Stomach (tissue), 9 donors: ENCODE results near the gene CYP21A2. TPM values are rescaled to one million over a fixed set of nuclear protein-coding genes. Genes with fewer than 3 reads are reported as not detected.
"Not testable (repeated sequence)": the region's sequence is repeated elsewhere in the genome, so short reads cannot be mapped to it uniquely, and the experiment has no call there.

Source experiments
- DNase-seq, 2 donors: peaks; one replicate each; pipeline versions ENCODE4 v3.0.0 to v3.0.0-alpha.2; 2013 to 2019
- H3K27ac ChIP-seq, 5 donors: fragments of 200-600 bp in 4 of 5; sonication (generic) in 4 of 5; one replicate each; pipeline ENCODE4 v1.5.1; 2013 to 2019; ENCODE audit warnings: mild to moderate bottlenecking in 1 of 5, moderate library complexity in 1 of 5
- H3K27me3 ChIP-seq, 3 donors: fragments of 200-600 bp; sonication (generic); one replicate each; pipeline ENCODE4 v1.5.1; 2017 to 2019; ENCODE audit warnings: mixed run types in 1 of 3
- H3K36me3 ChIP-seq, 4 donors: fragments of 200-600 bp; sonication (generic); 1 replicate in 3 of 4; 2 replicates in 1 of 4; pipeline ENCODE4 v1.5.1; 2016 to 2019
- H3K4me1 ChIP-seq, 4 donors: fragments of 200-600 bp; sonication (generic); one replicate each; pipeline ENCODE4 v1.5.1; 2016 to 2019
- H3K4me3 ChIP-seq, 4 donors: fragments of 200-600 bp; sonication (generic) in 3 of 4; one replicate each; pipeline ENCODE4 v1.5.1; 2016 to 2019; ENCODE audit warnings: mild to moderate bottlenecking in 1 of 4
- H3K9me3 ChIP-seq, 4 donors: fragments of 200-600 bp; sonication (generic); one replicate each; pipeline ENCODE4 v1.5.1; 2016 to 2019
- WGBS, 5 donors: extraction: QIAGEN DNeasy Blood & Tissue Kit in 3 of 5; methylation state at CpG; one replicate each; pipeline versions ENCODE4 v1.1.5 to v1.1.7; 2013 to 2018; 5-methylcytosine and 5-hydroxymethylcytosine counted together
- intact Hi-C: fragments of 100-400 bp; cut with DNase I; formaldehyde crosslinking; loops from one replicate; pipeline ENCODE4 v1.15.1; 2023; ENCODE audit warnings: low total_unique reads
- polyA plus RNA-seq, 3 donors: library from polyadenylated mRNA; stranded (reverse); fragments of 200-250 nt; gene quantifications; one replicate each; pipeline ENCODE4 v1.2.3, GENCODE V29; 2013
- total RNA-seq, 5 donors: library from RNA; depleted of rRNA; stranded (reverse); fragments of >200 nt; gene quantifications; one replicate each; pipeline versions ENCODE4 v1.1.0 to v1.2.3, GENCODE V29; 2014 to 2016
- donor health status: healthy with polysubstance abuse.
- donor health status: Bipolar disorder and iron deficiency.
- donor health status: healthy.

Gene CYP21A2
- total and polyA plus RNA-seq, 8 donors: 1.3 to 23.8 (median 1.4) TPM; not detected in 5

DNA sequence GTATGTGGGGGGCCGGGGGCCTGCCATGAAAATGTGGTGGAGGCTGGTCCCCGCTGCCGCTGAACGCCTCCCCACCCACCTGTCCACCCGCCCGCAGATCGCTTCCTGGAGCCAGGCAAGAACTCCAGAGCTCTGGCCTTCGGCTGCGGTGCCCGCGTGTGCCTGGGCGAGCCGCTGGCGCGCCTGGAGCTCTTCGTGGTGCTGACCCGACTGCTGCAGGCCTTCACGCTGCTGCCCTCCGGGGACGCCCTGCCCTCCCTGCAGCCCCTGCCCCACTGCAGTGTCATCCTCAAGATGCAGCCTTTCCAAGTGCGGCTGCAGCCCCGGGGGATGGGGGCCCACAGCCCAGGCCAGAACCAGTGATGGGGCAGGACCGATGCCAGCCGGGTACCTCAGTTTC is 30.2 kb upstream of the CYP21A2 start:
- H3K9me3 ChIP-seq, H3K36me3 ChIP-seq, DNase-seq, intact Hi-C loops, H3K4me3 ChIP-seq, H3K4me1 ChIP-seq, H3K27ac ChIP-seq, H3K27me3 ChIP-seq: not testable (repeated sequence)
- WGBS, 5 donors: no CpG with 5 or more reads among the region's 24 CpGs

DNA sequence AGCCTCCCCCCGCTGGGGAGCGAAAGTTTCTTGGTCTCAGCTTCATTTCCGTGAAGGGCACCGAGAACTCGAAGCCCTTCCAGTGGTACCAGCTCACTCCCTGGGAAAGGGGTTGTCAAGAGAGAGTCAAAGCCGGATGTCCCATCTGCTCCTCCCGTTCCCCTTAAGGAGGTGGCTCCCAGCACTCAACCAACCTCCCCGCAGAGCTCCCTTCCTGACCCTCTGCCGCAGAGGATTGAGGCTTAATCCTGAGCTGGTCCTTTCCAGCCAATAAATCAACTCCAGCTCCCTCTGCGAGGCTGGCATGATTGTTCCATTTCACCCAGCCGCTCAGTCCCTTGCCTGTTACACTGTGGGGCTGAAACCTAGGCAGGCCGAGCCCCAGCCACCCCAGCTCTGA is 29.6 kb upstream of the CYP21A2 start:
- H3K4me1 ChIP-seq, intact Hi-C loops, H3K4me3 ChIP-seq, H3K27me3 ChIP-seq, DNase-seq, H3K9me3 ChIP-seq, H3K27ac ChIP-seq, H3K36me3 ChIP-seq: not testable (repeated sequence)
- 39 to 74% (median 50%) methylated on average over 1 to 9 of the region's 12 CpGs for WGBS, 5 donors

- H3K36me3 ChIP-seq, intact Hi-C loops, H3K27me3 ChIP-seq, H3K9me3 ChIP-seq, H3K27ac ChIP-seq, H3K4me3 ChIP-seq, H3K4me1 ChIP-seq, DNase-seq: not testable (repeated sequence)
- WGBS, 5 donors: 74 to 94% (median 83%) methylated on average over 1 to 12 of the region's 12 CpGs
Observed at GRCh38 chr6:32009537-32009936, 28.7 kb upstream of the CYP21A2 start.

GRCh38 chr6:32010856-32011530 is 27.2 kb upstream of the CYP21A2 start:
- H3K36me3 ChIP-seq, H3K9me3 ChIP-seq, intact Hi-C loops, H3K4me3 ChIP-seq, H3K4me1 ChIP-seq, H3K27me3 ChIP-seq, H3K27ac ChIP-seq, DNase-seq: not testable (repeated sequence)
- 70 to 87% (median 81%) methylated on average over 10 to 23 of the region's 27 CpGs for WGBS, 5 donors

DNA sequence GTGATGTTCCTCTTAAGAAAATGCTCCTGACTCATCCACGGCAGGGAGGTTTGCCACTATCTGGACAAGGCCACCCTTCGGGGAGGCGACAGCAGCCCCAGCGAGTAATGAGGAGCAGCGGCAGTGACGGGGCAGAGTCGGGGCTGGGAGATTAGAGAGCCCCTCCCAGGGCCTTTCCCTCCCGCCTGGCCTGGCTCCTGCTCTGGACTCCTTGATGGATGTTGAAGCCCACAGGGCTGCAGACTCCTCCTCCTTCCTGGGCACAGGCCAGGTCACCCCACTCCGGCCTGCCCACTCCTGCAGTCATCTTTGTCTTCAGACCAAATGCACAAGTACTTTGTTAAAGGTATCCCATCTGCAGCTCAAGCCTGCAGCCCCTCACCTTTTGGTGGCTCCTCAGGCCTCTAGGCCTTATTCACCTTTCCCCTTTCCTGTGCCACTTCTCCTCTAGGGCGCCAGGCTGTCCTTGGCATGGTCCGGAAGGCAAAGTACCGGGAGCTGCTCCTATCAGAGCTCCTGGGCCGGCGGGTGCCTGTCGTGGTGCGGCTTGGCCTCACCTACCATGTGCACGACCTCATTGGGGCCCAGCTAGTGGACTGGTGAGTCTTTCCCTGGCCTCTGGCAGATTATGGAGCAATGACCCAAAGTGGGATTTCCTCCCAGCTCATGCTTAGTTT is 25.1 kb upstream of the CYP21A2 start:
- H3K4me3 ChIP-seq, H3K27ac ChIP-seq, H3K27me3 ChIP-seq, H3K4me1 ChIP-seq, intact Hi-C loops, H3K9me3 ChIP-seq, H3K36me3 ChIP-seq: not testable (repeated sequence)
- 73 to 90% (median 84%) methylated on average over 11 to 17 of the region's 17 CpGs for WGBS, 5 donors
- DNase-seq: peak; percentile 16 to 20

GRCh38 chr6:32013738-32014137 is 24.5 kb upstream of the CYP21A2 start:
- WGBS, 5 donors: no CpG with 5 or more reads among the region's 5 CpGs
- H3K4me3 ChIP-seq, H3K36me3 ChIP-seq, H3K9me3 ChIP-seq, intact Hi-C loops, H3K4me1 ChIP-seq, H3K27me3 ChIP-seq, DNase-seq, H3K27ac ChIP-seq: not testable (repeated sequence)

- H3K4me1 ChIP-seq, DNase-seq, H3K27ac ChIP-seq, H3K4me3 ChIP-seq, intact Hi-C loops, H3K27me3 ChIP-seq, H3K36me3 ChIP-seq, H3K9me3 ChIP-seq: not testable (repeated sequence)
- WGBS, 5 donors: no CpG with 5 or more reads among the region's 6 CpGs
Observed at GRCh38 chr6:32014547-32014946, 23.7 kb upstream of the CYP21A2 start, which contains the start of gene C4B. TSS of gene C4B (plus strand) at chr6:32014795. CDS start at chr6:32014846, 51 bp downstream.

DNA sequence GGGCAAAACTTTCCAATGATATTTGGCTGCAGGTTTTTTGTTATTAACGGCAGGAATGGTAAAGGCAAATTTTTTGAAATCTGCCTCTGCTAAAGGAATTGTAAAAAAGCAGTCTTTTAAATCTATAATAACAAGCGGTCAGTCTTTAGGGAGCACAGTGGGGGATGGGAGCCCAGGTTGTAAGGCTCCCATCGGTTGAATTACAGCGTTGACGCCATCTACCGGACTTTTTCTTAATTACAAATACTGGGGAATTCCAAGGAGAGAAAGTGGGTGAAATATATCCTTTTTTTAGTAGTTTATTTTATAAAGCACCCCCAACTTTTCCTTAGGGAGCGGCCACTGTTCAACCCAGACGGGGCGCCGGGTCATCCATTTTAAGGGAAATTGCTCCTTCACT is 16.1 kb upstream of the CYP21A2 start:
- H3K9me3 ChIP-seq, H3K4me1 ChIP-seq, H3K27ac ChIP-seq, H3K4me3 ChIP-seq, DNase-seq, H3K36me3 ChIP-seq, intact Hi-C loops, H3K27me3 ChIP-seq: not testable (repeated sequence)
- WGBS, 5 donors: no CpG with 5 or more reads among the region's 10 CpGs

DNA sequence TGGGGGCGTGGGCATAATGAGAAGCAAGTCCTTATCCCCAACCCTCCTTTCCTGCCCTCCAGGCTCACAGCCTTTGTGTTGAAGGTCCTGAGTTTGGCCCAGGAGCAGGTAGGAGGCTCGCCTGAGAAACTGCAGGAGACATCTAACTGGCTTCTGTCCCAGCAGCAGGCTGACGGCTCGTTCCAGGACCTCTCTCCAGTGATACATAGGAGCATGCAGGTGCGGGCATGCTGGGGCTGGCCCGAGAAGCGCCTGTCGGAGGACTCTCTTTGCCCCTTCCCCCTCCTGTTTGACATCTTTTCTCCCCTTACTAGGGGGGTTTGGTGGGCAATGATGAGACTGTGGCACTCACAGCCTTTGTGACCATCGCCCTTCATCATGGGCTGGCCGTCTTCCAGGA is 9.6 kb upstream of the CYP21A2 start:
- 70 to 95% (median 88%) methylated on average over 2 to 6 of the region's 10 CpGs for WGBS, 5 donors
- not testable (repeated sequence) for DNase-seq

GRCh38 chr6:32029553-32029952 is 8.7 kb upstream of the CYP21A2 start:
- WGBS, 5 donors: 88 to 96% (median 91%) methylated on average over 7 to 8 of the region's 14 CpGs; no CpG with 5 or more reads in 1 of the 5 donors
- H3K27me3 ChIP-seq, H3K4me3 ChIP-seq, H3K9me3 ChIP-seq, intact Hi-C loops, H3K4me1 ChIP-seq, DNase-seq, H3K27ac ChIP-seq, H3K36me3 ChIP-seq: not testable (repeated sequence)

More for the DNA sequence above, 9.6 kb upstream of the CYP21A2 start:
- H3K4me3 ChIP-seq, intact Hi-C loops, H3K27me3 ChIP-seq, H3K4me1 ChIP-seq, H3K36me3 ChIP-seq, H3K9me3 ChIP-seq, H3K27ac ChIP-seq: not testable (repeated sequence)

GRCh38 chr6:32035283-32036013 is 2.8 kb upstream of the CYP21A2 start:
- H3K36me3 ChIP-seq, H3K27ac ChIP-seq, DNase-seq, H3K9me3 ChIP-seq, H3K4me3 ChIP-seq, H3K4me1 ChIP-seq, H3K27me3 ChIP-seq, intact Hi-C loops: not testable (repeated sequence)
- WGBS, 5 donors: no CpG with 5 or more reads among the region's 16 CpGs

DNA sequence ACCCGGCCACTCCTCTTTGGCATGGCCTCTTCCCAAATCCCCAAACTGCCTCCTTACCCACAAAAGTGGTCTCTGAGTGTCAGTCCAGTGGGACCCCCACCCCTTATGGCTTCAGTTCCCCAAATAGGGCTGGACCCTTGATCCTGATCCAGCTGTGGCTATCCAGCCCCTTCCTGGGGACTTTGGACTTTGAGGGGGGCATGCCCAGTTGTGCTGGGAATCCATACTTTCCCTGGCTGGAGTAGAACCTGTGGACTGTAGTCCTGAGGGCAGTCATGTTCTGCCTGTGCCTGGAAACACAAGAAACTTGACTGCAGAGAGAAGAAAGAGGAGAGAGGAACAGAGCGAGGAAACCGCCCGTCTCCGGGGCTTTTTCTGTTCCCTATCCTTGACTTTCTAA is 1.1 kb upstream of the CYP21A2 start:
- H3K4me1 ChIP-seq, H3K4me3 ChIP-seq, DNase-seq, H3K27ac ChIP-seq, intact Hi-C loops, H3K9me3 ChIP-seq, H3K36me3 ChIP-seq, H3K27me3 ChIP-seq: not testable (repeated sequence)
- WGBS, 5 donors: 64 to 90% (median 87%) methylated on average over 4 to 5 of the region's 5 CpGs
